HTR-8/SVneo (cell line): Measurements from ENCODE around the gene PRDM7.
"Not testable (repeated sequence)": the region's sequence is repeated elsewhere in the genome, so short reads cannot be mapped to it uniquely, and the experiment has no call there.

Source experiments
- DNase-seq: peaks from one replicate; pipeline ENCODE4 v3.0.0; 2011; ENCODE audit warnings: low spot score, mixed read lengths; ENCODE audit not compliant: insufficient read length
- FAIRE-seq: peaks from 2 replicates; lab custom pipeline; 2011; peaks lifted over from hg19 to GRCh38; lab: Jason Lieb, UNC

Gene PRDM7

DNA sequence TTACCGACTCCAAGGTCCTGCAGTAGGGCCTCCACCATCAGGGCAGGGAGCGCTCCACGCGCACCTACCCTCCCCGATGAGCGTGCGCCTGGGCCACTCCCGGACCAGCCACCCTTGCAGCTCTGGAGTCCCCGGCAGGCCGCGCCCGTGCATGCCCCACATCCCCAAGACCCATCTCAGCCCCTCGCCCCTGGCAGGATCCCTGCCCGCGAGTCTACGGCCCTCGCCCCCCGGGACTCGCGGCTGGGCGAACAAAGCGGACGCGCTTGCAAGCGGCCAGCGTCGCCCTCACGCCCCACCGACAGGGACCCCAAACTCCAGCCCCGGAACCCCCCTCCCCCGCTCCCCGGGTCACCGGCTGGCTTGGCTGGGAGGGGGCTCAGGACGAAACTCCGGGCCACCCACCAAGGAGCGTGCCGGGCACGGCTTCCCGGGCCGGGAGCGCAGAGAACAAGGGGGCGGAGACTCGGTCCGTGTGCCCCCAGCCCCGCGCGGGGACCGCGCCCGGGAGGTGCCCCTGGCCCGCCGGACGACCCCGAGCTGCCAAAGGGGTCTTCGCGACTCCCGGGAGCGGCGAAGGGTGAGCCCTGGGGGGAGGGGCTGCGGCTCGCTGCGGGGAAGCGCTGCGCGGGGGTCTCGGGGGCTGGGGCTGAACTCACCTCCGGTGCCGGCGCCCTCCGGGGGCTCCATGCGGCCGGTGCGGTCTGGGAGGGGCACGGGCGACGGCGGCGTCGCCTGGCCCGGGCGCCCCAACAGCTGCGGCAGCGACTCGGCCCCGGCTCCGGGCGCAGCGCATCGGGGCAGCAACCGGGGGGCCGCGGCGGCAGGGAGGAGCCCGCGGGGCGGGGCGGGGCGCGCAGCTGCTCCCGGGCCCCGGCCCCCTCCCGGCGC is 58.2 kb downstream of the PRDM7 start, which contains the start of gene DBNDD1:
Gene DBNDD1 (minus strand): TSS at position 805 of the 891 bp plus-strand sequence. CDS start 115 bp downstream, at position 690.
- FAIRE-seq, result no peak
- DNase-seq, result no peak

DNA sequence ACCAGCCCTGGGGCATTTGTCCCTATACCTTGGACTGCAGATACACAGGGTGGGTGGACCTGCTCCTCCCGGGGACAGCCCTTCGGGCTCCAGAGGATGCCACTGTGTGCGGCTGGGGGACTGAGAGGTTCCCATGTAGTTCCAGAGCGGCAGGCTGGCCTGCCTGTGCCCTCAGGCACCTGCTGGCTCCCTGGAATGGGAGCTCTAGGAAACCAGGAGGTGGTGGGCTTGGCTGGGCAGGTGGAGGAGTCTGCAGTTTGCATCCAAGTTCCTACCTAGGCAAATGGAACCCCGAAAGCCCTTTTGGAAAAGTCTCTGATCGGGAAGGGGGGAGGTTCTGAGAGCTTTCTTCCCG is 58.9 kb downstream of the PRDM7 start:
- FAIRE-seq (no peak), DNase-seq (no peak)

DNA sequence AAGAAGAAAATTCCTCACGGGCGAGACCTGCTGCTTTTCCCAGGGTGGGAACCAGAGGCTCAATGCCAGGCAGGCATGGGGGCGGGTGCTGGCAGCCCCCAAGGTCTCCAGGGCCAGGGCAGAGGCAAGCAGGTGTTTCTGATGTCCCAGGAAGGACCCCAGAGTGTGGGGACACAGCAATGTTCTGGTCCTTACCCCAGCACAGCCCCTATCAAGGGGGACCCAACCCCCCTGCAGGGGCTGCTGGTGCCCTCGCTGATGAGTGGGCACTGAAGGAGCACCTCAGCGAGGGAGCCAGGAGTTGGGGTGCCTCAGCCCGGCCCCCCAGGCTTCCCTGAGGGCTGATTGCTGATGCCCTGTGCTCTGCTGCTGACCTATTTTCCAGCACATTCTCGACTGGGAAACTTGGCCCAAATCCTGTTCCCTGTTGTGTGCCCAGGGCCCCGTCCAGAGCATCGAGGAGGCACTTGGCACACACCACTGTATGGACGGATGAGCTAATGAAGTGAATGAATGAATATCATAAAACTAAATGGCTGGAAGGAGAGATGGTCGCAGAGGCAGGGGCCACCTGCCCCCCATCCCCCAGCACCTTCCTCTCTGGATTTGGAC is 60.7 kb downstream of the PRDM7 start:
- DNase-seq (no peak), FAIRE-seq (no peak)

DNA sequence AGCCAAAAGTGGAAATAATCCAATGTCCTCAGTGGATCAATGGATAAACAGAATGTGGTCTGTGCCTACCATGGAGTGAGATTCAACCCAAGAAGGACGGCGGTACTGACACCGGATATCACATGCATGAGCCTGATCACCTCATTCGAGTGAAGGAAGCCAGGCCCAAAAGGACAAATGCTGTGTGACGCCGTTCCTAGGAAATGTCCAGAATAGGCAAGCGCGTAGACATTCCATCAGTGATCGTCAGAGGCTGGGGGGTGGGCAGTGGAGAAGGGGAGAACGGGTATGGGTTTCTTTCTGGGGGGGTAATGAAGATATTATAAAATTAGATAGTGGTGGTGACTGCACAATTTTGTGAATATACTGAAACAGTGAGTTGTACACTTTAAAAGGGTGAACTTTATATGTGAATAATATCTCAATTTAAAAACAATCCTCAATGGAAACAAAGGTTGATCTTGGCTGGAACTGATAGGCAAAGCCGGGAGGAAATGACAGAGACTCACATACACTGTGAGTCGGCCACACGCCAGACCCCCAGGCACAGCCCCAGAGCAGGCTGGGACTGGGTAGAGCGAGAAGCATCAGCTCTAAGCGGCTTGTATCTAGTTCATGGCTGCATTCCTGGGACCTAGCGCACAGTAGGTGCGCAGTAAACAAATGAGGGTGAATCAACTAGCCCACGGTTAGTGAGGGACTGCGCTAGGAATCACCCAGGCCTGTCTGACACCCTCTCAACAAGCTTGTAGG is 61.4 kb downstream of the PRDM7 start:
- DNase-seq, result no peak
- FAIRE-seq, result no peak

DNA sequence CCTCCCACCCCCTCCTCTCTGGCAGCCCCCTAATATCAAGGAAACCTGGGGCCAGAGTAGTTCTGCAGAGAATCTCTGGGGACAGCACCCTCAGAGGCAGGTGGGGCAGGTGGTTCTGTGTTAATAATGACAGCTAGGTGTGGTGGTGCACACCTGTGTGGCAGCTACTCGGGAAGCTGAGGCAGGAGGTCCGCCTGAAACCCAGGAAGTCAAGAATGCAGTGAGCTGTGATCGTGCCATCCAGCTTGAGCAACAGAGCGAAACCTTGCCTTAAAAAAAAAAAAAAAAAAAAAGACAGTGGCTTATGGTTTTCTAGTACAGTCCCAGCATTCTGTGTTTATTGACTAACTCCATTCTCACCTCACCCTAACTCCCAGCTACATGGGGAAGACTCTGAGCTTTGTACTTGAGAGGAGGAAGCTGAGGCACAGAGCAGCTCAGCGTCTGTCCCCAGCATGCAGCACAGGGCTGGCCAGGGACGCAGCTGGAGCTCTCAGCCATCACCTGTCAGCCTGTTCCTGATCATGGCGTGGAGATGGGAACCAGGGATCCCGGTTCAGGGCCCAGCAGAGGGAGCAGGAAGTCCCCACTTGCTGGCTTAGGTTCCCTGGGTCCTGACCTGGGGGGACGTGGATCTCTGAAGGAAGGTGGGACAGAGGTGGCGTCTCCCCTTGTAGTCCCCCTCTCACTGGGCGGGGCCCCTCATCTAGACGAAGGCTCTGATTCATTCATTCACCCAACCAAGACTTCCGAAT is 64.0 kb downstream of the PRDM7 start:
- no peak for FAIRE-seq

DNA sequence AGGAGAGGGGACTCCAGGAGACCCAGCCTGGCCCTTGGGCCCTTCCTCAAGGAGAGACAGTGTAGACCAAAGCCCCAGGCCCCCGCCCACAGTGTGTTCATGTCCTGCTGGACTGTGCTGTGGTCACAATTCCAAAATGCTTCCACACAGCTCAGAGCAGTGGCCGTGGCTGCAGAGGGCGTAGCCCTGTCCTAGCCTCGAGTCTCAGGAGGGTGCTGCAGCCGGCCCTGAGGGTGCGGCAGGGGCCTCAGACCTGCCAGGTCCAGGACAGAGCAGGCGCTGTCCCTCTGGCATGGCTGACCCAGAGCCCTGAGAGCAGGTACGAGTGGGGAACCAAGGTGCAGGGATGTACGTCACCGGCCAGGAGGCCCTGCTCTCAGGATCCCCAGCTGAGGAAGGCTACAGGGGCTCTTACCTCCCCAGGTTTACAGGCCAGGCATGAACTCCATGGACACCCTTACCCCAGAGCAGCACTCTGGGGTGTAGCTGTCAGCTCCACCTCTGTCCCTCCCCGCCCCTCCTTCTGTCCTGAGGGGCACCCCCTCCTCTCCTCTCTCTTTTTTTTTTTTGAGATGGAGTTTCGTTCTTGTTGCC is 65.1 kb downstream of the PRDM7 start:
- FAIRE-seq (no peak), DNase-seq (no peak)

More for the DNA sequence above, 64.0 kb downstream of the PRDM7 start:
- DNase-seq, result no peak

DNA sequence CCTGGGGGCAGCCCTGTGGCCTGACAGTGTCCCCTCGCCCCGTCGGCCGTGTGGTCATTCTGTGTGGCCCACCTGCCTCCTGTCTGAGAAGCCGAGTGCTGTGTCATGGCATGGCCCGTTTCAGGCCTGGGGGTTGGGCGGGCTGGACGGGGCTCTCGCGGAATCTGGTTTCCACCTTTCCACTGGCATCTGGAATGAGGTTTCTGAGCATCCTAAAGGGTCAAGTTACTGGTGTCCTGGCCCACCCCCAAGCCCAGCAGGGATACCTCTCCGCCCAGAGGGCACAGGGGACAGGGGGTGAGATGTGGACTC is 65.7 kb downstream of the PRDM7 start:
- DNase-seq (no peak), FAIRE-seq (no peak)

DNA sequence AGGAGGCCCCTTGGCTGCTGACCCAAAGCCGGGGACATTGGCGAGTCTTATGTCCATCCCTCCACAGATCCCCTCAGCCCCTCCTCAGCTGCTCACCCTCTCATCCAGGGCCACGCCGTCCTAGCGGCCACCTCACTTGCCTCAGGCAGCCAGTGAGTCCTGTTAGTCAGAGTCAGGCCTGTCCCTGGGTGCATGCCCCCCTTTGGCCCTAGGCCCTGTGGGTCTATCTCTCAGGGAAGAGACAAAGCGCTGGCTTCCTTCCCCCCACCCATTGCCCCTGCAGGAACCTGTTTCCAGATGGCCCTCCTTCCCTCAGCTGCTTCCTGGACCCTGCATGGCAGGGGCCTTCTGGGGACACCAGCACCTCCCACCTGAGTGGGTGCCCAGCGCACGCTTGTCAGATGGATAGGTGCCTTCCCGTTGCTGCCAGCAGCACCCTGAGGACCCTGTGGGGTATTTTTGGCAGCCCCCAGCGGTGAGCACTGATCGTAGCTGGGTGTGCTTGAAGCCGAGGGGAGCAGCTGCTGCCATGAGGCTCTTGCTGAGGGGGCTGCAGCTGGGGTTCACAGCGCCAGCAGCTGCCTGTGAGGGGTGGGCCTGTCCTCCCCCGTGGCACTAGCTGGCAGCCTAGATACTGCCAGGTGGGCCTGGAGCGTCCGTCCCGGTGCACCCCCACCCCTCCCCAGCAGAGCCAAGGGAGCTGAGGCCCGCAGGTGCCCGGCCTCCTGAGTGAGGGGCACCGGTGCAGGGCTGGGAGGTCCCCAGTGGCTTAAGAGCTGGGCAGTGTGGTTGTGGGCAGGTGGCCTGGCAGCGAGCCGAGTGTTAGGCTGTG is 66.2 kb downstream of the PRDM7 start:
- FAIRE-seq (no peak), DNase-seq (no peak)

DNA sequence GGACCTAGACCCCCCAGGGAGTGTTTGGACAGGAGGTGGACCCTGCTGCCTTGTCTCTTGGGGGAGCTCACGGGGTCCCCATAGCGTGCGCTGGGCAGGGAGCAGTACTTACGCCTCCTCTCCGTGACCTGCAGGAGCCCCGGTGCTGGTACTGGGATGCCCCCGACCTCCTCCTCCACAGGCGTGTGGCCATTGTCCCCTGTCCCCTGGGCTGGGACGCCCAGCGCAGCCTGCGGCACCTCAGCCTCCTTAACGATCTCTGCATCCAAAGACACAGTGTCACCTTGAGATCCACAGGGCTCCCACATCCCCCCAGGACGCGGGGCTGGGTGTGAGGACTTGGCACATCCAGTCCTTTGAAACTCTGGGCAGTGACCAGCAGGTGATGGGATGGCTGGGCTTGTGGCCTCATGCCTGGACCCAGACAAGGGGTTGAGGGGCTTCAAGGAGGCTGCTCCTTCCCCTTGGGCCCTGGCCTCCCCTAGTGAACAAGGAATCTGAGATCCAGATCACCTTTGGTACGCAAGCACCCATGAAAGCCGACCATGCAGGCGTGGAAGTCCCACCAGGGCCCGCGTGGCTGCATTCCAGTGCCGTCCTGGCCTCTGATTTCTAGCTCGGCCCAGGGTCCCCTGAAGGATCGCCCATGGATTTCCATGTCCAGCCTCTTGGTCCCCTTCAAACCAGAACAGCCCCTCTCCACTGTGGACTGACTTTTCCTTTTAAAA is 67.8 kb downstream of the PRDM7 start:
- DNase-seq (no peak), FAIRE-seq (no peak)

DNA sequence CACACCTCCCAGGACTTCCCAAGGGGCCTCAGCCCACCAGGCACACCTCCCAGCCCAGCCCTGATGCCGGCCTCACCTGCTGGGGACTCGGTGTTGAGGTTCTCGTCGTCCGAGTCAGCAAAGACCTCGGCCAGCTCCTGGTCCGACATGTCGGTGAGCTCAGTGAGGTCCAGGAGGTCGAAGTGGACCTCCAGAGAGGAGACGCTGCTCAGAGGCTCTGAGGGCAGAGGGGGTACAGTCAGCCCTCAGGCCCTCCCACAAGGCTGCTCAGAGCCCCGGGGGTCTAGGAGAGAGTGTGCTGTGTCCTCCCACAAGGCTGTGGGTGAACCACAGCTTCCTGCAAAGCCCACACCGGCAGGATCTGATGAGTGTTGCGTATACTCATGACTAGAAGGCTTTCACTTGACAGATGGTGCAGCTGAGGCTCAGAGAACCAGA is 68.4 kb downstream of the PRDM7 start:
- DNase-seq, result no peak

DNA sequence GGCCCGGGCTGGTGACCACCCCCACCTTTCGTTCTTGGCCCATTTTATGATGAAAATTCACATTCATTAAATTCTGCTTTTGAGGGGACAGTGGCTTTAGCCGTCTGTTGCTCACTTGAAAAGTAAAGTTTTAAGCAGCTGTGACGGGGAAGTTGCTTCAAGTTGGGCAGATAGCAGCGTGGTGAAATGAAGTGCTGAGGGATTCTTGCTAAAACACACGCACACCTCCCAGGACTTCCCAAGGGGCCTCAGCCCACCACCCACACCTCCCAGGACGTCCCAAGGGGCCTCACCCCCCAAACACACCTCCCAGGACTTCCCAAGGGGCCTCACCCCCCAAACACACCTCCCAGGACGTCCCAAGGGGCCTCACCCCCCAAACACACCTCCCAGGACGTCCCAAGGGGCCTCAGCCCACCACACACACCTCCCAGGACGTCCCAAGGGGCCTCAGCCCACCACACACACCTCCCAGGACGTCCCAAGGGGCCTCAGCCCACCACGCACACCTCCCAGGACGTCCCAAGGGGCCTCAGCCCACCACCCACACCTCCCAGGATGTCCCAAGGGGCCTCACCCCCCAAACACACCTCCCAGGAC is 69.4 kb downstream of the PRDM7 start:
- DNase-seq, FAIRE-seq: not testable (repeated sequence)

More for the DNA sequence above, 68.4 kb downstream of the PRDM7 start:
- no peak for FAIRE-seq

DNA sequence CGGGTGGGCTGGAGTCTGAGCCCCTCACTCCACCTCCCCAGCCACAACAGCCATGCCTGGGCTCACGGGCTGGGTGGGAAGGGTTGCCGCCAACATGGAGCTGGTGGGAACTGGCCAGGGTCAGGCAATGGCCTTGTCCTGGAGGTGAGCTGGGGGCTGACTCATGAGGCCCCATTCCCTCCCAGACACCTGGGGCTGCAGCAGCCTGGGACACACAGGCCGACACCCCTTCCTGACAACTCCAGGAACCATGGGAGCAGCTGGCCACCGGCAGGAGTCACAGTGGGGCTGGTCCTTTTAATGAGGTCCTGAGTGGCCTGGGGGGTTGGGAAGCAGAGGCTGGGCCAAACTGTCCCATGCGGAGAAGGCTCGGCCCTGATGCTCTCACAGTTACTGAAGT is 70.1 kb downstream of the PRDM7 start:
- FAIRE-seq (no peak), DNase-seq (no peak)
